ENCODE results near the gene ADAMTS14. TPM values are rescaled to one million over a fixed set of nuclear protein-coding genes. Genes with fewer than 3 reads are reported as not detected.

ADAMTS14 gene
- total RNA-seq, 1 donor from 2014 or later, result 19.4 TPM

DNA sequence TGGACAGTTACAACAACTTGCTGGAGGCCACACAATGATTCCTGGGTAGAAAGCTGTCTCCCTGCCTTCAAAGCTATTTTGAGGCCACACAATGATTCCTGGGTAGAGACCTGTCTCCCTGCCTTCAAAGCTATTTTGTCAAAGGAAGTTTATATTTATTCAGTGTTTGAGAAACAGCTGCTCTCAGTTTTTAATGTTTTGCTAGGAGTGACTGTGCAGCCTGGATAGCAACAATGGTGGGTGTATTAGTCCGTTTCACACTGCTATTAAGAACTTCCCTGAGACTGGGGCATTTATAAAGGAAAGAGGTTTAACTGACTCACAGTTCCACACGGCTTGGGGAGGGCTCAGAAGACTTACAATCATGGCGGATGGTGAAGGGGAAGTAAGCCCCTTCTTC, 139.6 kb downstream of the ADAMTS14 start:
- Histone ChIP-seq H3K9me3 (ENCODE audit: insufficient read depth, low read depth, low read length) (no peaks in the 10 kb centered on the region), H3K79me2 (ENCODE audit: insufficient read depth, low read length) (peaks cover 4% of the 10 kb centered on the region), H4K20me1 (ENCODE audit: insufficient read depth, low read length) (peaks cover 5% of the 10 kb centered on the region), H3K27me3 (ENCODE audit: insufficient read depth, low read length) (no peaks in the 10 kb centered on the region), H3K36me3 (ENCODE audit: insufficient read depth, low read length) (no peaks in the 10 kb centered on the region), H2AFZ (ENCODE audit: low read depth, low read length) (no peak overlapping the region), H3K4me1 (ENCODE audit: insufficient read depth, low read length) (peaks cover 6% of the 10 kb centered on the region), H3K4me3 (ENCODE audit: insufficient read depth, low read depth, low read length) (no peak overlapping the region), H3K9ac (ENCODE audit: low read length) (no peak overlapping the region), H3K27ac (ENCODE audit: low read depth, low read length) (no peak overlapping the region), H3K4me2 (ENCODE audit: low read length) (no peak overlapping the region)
- FAIRE-seq (no peak), DNase-seq (ENCODE audit: low read depth) (no peak)
- H3K27ac Mint-ChIP-seq (ENCODE audit: unreplicated experiment), result no peak overlapping the region
- H3K4me1 Mint-ChIP-seq (ENCODE audit: low read depth, unreplicated experiment), result peaks cover 26% of the 10 kb centered on the region
- peaks cover 2% of the 10 kb centered on the region for H3K36me3 Mint-ChIP-seq (ENCODE audit: low read depth, unreplicated experiment)
- peak overlapping the region; percentile 51 for H3K4me3 Mint-ChIP-seq (ENCODE audit: unreplicated experiment)
- H3K27me3 Mint-ChIP-seq (ENCODE audit: low read depth, unreplicated experiment), result peaks cover 3% of the 10 kb centered on the region
- TF ChIP-seq EZH2 (IDR thresholded peaks at IDR 0.05; ENCODE audit: insufficient read depth, low read length), result no peak
- TF ChIP-seq, protein P1, sequence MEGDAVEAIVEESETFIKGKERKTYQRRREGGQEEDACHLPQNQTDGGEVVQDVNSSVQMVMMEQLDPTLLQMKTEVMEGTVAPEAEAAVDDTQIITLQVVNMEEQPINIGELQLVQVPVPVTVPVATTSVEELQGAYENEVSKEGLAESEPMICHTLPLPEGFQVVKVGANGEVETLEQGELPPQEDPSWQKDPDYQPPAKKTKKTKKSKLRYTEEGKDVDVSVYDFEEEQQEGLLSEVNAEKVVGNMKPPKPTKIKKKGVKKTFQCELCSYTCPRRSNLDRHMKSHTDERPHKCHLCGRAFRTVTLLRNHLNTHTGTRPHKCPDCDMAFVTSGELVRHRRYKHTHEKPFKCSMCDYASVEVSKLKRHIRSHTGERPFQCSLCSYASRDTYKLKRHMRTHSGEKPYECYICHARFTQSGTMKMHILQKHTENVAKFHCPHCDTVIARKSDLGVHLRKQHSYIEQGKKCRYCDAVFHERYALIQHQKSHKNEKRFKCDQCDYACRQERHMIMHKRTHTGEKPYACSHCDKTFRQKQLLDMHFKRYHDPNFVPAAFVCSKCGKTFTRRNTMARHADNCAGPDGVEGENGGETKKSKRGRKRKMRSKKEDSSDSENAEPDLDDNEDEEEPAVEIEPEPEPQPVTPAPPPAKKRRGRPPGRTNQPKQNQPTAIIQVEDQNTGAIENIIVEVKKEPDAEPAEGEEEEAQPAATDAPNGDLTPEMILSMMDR (IDR thresholded peaks at IDR 0.05; ENCODE audit: insufficient read depth, low read depth, low read length), result no peak
- peaks cover 3% of the 10 kb centered on the region for H3K9me3 Mint-ChIP-seq (ENCODE audit: unreplicated experiment)

Other genes with a start within 250 kb of the ADAMTS14 start
- 0.43 TPM in 1 of 2 replicates, not detected in the other for gene NODAL, start 230.8 kb upstream of the ADAMTS14 start, total RNA-seq
- 1.8 and 2.0 TPM in 2 replicates for gene PALD1, start 193.7 kb upstream of the ADAMTS14 start, total RNA-seq
- 0.14 and 0.16 TPM in 2 replicates for gene PRF1, start 69.8 kb upstream of the ADAMTS14 start, total RNA-seq
- gene TBATA, start 112.9 kb downstream of the ADAMTS14 start, total RNA-seq, result not detected in 2 replicates
- 101 and 108 TPM in 2 replicates for gene SGPL1, start 143.4 kb downstream of the ADAMTS14 start, total RNA-seq
- 48.5 and 54.6 TPM in 2 replicates for gene PCBD1, start 216.1 kb downstream of the ADAMTS14 start, total RNA-seq

Data from astrocyte (in vitro differentiated cells and primary cell).